ENCODE data around the gene PRSS22. TPM values are rescaled to one million over a fixed set of nuclear protein-coding genes. Genes with fewer than 3 reads are reported as not detected.

PRSS22 gene
- polyA plus RNA-seq, 1 donor = 8.2 TPM

DNA sequence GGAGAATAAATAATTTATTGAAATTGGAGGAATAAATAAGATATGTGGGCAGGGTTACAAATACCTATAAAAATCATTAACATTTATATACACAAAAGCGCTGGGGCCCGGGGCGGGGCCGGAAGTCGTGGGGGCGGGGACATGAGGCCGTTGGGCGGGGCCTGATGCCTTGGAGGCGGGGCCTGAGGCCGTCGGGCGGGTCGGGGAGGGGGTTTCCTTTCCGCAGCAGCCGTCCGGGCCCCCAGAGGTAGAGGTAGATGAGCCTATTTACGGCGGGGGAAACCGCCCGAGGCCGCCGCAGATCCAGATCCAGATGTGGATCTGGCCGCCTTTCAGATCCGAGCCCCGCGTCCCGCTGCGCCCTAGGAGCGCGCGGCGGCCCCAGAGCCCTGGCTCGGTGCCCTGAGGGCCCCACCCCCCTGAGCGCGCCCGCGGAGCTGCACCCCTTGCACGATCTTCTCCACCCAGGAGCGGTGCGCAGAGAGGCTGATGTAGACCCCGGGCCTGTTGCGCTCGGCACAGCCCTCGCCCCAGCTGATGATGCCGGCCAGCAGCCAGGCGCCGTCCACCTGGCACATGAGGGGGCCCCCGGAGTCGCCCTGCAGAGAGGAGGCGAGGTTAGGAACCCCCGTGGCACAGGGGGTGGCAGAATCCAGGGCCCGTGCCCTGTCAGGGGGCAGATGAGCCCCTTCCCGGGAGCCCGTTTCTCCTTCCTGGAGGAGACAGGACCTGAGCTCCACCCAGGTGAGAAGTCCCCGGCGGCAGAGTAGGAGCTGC, 5.1 kb downstream of the PRSS22 start:
- DNase-seq = no peak

DNA sequence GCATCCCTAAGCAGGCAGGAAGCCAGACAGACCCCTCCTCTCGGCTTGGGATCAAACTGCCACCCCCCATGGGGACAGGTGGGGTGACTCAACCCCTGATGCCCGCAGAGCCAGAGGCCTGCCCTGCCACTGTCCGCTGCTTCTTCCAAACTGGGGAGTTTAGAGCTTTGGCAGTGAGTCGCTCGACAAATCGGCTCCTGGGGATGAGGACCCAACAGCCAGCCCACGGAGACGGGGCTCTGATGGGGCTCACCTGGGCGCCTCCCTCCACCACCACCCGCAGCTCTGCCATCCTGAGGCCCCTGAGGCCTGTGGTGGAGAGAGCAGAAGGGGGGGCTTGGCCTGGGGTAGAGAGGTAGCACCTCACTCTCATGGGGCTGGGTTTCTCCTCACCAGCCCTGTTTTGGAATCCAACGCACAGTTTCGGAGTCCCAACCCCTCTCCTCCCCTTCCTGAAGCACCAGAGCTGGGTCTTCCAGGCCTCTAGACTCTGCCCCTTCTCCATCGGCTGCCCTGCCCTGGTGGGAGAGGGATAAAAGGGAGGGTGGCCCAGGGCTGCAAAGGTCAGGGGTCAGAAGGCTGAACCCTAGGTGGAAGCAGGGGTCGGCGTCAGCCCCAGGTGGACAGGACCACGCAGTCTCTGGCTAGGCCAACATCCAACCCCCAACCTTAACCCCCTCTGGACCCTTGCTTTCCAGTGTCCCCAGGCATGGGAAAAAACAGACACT, 5.8 kb downstream of the PRSS22 start:
- no peak for DNase-seq

DNA sequence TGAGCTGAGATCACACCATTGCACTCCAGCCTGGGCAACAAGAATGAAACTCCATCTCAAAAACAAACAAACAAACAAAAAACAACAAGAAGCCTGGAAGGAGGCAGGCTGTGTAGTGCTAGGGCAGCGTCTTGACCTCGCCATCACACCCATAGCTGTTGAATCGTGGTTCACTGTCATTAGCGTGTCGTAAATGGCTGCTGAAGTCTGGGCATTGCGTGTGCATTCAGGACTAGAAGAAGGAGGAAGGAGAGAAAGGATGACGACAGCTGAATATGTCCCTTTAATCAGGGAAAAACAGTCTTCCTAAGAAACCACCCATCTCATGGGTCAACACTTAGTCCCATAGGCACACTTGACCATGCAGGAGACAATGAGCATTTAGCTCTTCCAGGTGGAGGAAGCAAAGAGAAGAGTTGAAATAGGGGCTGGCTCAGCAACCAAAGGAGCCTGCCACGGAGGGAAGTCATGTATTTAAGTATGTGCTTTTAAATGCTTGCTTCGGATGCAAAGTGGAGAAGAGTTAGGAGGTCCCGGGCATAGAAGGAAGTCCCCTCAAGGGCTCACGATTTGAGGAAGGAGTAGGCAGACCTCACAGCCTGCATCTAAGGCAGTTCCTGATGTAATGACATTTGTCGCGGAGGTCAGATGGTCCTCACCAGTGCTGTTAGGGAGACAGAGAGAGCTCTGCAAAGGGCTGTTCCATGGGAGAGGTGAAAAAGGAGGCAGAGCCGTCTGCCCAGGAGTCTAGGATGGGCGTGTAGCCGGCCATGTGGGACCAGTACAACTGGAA, 8.8 kb downstream of the PRSS22 start:
- no peak for DNase-seq

DNA sequence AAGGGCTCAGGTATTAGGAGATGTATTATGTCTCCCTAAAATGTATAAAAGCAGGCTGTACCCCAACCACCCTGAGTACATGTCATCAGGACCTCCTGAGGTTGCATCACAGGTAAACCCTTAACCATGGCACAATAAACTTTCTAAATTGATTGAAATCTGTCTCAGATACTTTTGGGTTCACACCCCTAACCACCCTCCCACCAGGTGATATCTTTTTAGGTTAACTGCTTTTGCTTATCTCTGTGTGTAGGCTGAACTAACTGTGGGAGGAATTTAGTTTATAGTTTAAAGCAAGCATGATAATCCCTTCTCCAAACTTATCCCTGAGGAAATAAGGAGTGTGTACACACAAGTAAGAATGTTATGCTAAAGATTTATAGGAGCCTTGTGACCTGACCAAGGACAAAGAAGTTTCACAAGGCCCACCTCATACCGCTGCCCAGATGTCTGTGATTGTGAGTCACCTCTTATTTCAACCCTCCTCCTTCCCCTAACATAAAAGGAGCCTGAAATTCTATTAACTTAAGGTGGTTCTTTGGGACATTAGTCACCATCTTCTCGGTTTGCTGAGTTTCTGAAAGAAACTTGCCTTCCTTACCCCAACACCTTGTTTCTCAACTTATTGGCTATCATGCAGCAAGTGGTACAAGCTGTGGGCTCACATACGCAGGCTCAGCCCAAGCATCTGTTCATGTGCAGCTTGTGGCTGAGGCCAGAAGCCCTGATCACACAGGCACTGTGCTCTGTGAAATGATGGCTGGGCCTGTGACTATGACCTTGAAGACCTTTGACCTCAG, 11.3 kb downstream of the PRSS22 start:
- no peak for DNase-seq

DNA sequence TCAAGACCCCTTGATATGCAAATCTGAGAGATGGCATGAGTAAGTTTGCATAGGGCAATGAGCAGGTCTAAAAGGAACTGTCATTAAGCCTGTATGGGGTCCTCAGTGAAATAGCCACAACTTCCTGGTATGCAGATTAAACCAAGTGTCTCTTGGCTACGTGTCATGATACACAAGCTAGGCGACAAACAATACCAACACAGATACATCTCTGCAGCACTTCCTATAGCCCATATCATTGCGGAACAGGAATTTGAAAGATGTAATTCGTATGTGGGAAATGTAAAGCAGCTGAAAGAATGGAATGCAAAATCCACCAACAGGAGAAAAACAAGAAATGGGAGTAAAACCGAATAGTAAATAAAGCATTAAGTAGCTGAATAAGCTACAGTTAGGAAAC, 12.9 kb downstream of the PRSS22 start:
- no peak for DNase-seq

DNA sequence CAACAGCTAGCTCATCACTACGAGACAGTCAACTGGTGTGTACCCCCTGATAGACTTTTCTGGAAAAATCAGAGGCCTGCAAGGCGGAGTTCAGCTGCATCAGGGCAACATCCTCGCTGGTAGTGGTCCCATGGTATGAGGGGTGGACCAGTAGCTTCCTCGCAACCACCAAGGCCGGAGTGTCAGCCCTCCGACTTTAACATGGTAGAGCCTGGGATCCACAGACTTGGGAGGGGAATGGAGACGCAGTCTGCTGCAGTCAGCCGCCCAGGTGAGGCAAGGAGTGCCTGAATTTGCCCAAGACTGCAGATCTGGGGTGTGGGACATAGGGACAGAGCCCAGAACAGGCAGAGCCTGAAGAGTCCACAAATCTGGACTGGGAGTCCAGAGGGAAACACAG, 14.4 kb downstream of the PRSS22 start:
- no peak for DNase-seq

DNA sequence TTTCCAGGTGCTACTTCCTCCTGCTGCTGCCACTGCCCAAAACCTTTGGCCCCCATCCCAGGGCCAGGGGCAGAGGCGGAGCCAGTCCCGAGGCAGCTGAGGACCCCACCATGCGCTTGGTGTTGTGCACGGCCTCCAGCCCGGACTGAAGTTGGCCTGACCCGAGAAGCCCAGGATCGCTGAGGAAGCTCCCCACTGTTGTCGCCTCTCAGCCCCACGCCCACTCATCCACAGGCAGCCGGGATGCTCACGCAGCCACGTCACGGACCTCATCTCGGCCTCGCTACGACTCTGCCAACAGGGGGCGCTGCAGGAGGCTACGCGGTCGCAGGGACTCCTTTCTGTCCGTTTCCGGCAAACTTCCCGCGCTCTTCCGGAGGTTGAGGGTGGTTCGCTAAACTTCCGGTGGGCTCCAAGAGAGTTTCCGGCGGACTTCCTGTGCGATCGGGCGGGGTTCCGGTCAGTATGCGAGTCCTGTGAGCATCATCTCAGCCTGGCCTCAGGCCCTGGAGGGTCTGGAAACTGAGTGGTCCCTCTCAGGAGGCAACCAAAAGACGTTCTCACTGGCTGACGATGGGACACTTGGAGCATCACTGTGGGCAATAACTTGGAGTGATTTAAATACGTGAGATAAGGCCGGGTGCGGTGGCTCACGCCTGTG, 15.5 kb downstream of the PRSS22 start:
- peak; percentile 44 for DNase-seq

DNA sequence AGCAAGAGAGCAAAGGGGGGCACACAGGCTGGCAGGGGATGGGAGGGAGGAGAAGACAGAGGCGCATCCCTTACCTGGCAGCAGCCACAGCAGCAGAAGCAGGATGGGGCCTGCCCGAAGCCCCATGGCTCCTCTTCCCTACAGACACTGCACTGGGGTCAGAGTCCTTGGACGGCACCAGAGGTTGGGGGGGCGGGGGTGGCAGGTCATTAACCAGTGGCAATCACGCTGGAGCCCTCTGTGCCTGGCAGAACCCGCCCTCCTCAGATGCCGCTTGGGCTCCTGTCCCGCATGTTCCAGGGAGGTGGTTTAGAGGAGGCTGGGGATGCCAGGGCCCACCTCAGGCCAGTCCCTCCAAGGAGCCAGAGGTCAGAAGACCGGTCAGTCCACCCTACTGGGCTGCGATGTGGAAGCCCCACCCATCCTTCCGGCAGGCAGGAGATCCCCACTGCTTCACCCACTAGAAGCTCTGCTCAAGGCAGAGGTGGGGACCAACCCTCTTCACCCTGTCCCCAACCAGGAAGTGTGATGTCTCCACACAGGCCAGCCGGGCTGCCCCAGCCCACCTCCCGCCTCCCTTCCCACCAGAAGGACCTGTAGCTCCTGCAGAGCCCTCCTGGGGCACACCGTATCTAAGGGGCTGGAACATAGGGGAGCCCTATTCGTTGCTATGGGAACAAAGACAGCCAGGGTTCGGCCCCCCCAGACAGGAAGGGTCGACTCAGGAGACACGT, 16.2 kb downstream of the PRSS22 start:
- no peak for DNase-seq

DNA sequence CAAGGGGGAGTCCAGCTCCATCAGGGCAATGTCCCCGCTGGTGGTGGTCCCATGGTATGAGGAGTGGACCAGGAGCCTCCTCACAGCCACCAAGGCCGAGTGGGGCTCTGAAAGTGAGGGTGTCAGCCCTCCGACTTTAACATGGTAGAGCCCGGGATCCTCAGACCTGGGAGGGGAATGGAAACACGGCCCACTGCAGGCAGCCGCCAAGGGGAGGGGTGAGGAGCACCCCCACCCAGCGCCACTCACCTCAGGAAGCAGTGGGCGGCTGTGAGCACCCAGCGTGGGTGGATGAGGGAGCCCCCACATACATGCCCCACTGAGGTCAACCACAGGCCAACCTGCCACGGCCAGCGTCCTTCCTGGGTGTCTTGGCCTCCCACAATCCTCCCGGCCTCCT, 17.1 kb downstream of the PRSS22 start:
- no peak for DNase-seq

DNA sequence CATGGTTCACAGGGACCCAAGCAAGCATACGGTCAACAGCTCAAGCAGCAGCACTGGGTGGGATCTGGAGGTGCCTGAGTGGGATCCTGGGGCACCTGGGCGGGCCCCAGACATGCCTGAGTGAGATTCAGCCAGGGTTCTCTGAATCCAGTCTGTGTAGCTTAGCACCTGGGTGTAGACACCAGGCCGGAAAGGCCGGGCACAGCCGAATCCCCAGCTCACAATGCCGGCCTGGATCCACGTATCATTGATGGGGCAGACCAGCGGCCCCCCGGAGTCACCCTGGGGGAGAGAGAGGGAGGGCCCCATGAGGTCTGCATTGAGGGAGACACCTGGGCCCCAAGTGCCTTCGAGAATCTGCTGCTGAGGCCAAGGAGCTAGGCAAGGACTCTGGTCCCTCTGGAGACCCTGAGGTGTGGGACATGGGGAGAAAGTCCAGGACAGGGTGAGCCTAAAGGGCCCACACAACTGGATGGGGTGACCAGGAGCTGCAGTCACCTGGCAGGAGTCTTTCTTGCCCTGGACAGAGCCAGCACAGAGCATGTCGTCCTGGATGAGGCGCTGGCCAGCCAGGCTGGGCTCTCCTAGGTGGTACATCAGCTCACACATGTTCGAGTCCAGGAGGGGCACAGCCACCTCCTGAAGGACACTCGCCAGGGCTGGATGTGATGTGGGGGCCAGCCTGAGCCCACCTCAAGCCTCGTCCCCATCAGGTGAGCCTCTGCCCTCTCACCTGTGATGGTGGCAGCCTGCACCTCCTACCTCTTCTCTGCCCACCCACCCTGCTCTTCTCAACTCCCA, 18.1 kb downstream of the PRSS22 start:
- DNase-seq = no peak

DNA sequence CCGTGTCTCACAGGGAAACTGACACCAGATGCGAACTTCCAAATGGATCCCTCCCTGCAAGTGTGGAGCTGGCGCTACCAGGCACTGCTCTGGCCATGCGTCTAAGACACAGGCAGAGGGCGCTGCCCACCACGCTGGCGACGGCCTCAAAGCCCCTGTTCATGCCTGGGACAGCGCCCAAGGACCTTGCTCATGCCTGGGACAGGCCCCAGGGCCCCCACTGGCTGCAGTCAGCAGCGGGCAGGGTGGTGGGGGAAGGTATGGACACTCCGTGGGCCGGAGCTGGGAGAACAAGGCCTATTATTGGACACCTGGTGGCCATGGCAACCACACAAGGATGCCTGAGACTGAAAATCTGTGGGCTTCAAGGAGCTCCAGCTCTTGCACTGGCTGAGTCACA, 19.0 kb downstream of the PRSS22 start:
- DNase-seq = peak; percentile 67

DNA sequence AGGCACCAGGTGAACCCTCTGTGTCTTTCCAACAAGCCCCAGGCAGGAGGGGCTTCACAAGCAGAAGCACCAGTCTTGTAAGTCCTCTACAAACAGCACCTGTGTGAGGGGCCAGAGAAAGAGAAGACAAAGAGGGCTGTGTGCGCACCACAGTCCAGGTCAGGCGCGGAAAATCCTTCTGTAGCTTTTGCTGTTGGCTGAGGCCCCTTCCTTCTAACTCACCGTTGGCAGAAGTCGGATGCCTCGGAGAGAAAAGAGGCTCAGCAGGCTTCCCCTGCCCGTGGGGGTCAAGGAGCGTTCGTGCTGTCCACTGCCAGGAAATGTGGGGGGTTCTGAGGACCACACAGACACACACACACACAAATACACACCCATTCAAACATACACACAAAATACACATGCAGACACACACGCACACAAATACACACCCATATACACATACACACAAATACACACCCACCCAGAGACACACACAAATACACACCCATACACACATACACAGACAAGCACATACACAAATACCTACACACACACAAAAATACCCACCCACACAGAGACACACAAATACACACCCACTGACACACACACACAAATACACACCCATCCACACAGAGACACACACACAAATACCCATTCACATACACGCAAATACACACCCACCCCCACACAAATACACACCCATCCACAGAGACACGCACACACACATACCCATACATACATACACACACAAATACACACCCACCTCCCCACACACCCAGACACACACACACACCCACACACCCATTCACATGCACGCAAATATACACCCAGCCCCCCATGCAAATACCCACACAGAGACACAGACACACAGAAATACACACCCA, 21.1 kb downstream of the PRSS22 start:
- no peak for DNase-seq

DNA sequence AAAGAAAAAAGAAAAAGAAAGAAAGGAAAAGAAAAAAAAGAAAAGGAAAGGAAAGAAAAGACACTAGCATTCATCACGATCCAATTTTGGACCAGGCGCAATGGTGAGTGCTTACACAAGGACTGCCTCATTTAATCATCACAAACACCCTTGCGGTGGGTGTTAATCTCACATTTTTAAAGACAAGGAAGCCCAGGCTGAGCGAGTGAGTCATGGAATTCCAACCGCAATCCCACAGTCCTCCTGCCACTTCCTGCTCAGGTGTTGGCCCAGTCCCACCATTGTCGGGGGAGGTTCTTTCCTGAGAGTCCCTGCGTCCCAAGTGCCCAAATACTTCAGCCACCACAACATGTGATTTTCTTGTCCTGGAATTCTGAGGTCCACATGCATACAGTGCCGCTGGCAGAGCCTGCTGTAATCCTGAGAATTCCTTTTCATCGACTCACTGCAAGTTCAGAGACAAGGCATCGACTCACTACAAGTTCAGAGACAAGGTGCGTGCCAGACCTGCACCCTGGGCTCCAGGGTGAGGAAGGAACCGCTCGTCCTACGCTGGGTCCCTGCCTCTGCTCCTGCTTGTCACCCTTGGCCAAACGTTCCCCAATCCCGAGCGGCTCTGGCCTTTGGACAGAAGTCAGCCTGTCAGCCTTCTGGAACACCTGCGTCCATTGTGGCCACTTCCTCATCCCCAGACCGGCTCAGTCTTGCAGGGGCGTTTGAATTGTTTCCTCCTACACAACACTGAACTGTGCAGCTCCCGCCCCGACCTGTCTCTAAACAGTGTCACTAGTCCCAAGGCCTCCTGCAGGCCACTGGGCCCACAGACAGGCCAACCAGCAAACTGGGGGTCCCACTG, 22.1 kb downstream of the PRSS22 start:
- DNase-seq = no peak

DNA sequence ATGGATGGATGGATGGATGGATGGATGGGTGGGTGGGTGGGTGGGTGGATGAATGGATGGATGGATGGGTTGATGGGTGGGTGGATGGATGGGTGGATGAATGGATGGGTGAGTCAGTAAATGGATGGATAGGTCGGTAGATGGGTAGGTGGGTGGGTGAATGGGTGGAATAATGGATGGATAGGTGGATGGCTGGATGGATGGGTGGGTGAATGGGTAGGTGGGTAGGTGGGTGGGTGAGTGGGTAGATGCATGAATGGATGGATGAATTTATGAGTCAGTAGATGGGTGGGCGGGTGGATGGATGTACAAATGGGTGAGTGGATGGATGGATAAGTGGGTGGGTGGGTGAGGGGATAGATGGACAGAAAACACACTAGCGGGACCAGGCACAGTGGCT, 23.0 kb downstream of the PRSS22 start:
- no peak for DNase-seq

DNA sequence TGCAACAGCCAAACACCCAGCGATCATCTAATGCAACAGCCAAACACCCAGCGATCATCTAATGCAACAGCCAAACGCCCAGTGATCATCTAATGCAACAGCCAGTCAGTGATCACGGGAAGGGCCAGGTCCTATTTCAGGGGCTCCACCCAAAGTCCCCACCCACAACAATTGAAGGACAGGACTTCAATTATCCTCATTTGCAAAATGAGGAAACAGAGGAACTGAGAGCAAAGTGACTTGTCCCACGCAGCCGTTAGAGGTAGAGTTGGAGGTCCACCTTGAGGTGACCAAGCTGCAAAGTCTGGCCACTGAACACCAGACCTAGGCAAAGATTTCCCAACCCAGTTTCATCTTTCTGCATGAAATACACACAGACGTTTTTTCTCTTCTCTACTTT, 24.2 kb downstream of the PRSS22 start:
- DNase-seq = no peak

DNA sequence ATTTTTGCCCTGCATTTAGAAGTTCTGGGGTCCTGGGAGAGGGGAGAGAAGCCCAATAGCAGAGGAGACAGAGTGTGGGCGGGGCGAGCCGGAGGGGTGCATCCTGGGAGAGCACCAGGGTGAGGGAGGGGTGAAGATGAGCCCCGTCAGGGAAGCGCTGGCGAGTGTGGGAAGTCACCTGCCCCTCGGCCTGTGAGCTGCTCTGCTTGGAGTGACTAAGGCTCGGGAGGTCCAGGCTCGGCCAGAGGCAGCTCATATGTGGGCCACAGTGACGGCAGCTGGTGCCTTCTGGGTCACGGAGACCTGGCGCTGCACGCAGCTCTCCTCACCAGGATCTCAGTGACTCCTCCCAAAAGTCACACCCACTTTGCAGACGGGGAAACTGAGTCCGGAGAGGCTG, 26.8 kb downstream of the PRSS22 start:
- DNase-seq = no peak

DNA sequence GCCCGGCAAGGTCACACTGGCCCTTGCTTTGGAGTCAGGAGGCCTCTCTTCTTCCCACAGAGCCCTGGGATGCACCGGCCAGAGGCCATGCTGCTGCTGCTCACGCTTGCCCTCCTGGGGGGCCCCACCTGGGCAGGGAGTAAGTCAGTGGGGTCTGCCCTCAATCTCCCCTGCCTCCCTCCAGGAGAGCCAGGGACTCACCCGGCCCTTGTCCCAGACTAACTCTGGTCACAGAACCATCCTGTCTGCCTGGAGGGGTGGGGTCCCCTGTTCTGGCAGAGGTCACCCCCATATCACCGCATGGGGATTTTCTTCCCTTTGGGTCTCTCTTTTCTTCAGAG, 27.6 kb downstream of the PRSS22 start:
- no peak for DNase-seq

All from left kidney (tissue), 2 donors.